ENCODE results near the gene LRRC63.
"Not testable (repeated sequence)": the region's sequence is repeated elsewhere in the genome, so short reads cannot be mapped to it uniquely, and the experiment has no call there.

Gene LRRC63

GRCh38 chr13:46181840-46182490, 29.8 kb upstream of the LRRC63 start, which contains the start of gene LCP1:
Gene LCP1, minus strand, starts transcription at chr13:46182177. Its CDS starts 22,515 bp downstream, at chr13:46159662.
- no peak for DNase-seq

DNA sequence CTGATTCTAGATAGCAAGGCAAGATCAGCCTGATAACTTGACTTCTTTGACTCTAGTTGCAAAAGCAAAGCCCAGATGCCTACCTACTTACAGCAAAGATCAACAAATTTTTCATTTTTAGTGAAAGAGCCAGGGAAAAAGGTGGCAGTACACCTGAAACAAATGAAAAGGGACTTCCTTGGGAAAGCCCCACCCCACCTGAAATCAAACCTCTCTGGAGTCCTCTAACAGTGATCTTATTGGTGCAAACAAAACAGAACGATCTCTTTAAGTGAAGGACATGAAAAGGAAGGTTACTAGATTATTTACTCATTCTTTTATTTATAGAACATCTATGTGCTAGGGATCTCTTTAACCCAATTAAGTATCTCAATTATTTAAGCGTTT, 29.2 kb upstream of the LRRC63 start:
- DNase-seq, result no peak

DNA sequence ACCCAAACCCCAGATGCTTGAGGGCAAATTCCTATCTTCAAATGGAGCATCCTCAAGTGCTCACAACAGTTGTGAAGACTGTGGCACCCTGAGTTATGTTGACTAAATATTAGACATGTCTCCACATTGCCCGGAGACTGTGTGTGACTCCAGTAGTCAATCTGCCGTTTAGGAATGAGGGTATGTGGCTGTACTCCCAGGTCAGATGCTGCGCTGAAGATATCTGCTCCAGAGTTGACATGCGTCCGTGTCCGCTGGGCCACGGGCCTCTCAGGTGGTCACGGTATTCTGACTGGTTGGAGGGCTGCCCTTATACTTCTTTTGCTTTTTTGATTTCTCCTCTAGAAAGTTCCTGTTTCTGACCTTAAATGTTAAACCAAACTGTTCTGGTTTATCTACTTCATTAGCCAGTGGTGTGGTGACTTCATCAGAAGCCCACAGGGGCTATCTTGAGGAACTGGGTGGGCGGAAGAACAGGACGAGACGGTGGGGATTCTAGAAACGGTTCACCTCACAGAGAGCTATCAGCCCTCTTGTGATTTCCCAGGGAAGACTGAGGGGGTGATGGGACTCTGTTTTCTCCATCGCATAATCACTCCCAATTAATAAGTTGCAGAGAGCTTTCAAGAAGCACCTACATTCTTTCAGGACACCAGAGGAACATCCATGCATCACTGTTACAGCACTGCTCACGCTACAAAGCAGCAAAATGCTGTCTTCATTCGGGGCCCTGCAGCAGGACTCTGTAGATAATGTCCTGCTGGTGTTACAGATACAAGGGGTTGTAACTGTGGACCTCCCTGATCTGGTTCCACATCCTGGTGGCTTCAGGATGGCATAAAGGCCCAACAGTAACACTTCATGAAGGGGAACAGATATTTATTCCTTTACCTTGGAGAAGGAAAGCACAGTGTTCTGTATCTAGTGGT, 28.4 kb upstream of the LRRC63 start:
- DNase-seq, result no peak

DNA sequence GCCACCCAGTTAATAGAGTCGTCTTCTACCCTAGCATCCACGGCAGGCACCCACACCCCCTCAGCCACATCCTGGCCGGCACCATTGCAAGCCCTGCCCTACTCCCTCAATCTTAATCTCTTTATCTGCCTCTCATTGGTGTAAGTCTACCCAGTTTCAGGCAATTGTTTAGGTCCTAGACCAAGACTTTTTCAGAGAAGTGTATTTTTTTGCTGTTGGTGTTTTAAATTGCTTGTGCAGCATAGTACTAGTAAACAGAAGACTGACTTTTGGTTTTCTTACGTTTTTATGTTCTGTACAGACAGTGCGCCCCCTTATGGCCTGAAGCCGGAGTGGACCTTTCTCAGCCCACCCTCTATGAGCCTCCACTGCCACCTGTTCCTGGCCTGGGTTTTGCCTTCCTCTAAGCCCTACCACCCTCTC, 27.4 kb upstream of the LRRC63 start:
- DNase-seq, result no peak

DNA sequence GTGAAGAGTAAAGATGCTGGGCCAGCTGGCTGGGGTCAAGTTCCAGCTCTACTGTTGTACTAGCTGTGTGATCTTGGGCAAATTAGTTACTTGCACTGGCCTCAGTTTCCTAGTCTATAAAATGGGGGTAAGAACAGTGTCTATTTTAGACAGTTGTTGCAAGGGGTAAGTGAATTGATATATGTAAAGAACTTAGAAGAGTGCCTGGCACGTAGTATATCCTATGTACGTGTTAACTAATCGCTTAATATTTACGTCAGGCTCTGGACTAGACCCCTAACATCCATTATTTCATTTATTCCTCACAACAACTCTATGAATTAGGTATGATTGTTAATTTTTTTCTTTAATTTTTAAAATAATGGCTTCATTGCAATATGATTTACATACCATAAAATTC, 26.1 kb upstream of the LRRC63 start:
- no peak for DNase-seq

DNA sequence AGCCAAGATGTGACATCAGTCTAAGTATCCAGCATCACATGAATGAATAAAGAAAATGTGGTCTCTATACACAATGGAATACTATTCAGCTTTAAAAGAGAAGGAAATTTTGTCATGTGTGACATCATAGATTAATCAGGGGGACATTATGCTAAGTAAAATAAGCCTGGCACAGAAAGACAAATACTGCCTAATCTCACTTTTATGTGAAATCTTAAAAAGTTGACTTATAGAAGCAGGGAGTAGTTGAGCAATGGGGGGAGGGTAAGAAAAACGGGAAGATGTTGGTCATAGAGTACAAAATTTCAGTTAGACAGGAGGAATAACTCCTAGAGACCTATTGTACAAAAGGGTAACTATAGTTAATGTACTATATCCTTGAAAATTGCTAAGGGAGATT, 19.3 kb upstream of the LRRC63 start:
- no peak for DNase-seq

DNA sequence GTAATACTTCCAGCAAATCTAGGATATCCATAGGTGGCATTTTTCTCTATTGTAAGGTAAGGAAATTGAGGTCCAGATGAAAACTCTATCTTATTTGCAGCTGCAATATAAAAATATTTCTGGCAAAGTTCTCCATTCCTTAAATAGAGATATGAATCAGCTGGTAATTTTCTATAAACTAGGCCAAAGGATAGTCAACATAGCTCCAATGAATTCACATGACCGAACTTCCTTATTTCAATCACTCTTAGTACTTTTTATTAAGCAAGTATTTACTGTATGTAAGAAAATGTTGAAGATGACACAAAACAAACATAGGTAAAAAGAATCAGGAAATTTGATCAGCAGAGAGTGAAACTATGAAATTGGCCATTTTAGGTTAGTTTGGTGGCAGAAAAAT, 16.7 kb upstream of the LRRC63 start:
- DNase-seq, result no peak

GRCh38 chr13:46197299-46198048, 14.3 kb upstream of the LRRC63 start:
- no peak for DNase-seq

DNA sequence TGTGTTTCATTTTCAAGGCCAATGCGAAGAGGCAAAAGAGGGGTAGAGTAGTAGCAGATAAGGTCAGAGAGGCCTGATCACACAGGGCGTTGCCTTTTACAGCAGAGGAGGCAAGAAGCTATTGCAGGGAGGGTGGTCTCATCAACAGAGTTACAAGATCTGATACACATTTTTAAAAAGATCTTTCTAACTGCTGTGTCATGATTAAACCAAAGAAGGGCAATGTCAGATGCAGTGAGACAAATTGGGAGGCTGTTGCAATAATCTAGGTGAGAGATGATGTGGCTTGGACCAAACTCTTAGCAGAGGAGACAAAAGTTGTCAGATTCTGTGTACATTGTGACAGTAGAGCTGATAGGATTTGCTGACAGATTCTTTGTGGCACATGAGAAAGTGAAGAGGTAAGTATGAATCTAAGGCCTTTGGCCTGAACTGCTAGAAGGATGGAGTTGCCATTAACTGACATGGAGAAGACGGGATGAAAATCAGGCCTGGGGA, 13.0 kb upstream of the LRRC63 start:
- DNase-seq, result no peak

- DNase-seq, result no peak
Observed at GRCh38 chr13:46202188-46202795, 9.4 kb upstream of the LRRC63 start.

- no peak for DNase-seq
Observed at GRCh38 chr13:46202966-46203365, 8.8 kb upstream of the LRRC63 start.

GRCh38 chr13:46206143-46206542, 5.6 kb upstream of the LRRC63 start:
- DNase-seq, result no peak

DNA sequence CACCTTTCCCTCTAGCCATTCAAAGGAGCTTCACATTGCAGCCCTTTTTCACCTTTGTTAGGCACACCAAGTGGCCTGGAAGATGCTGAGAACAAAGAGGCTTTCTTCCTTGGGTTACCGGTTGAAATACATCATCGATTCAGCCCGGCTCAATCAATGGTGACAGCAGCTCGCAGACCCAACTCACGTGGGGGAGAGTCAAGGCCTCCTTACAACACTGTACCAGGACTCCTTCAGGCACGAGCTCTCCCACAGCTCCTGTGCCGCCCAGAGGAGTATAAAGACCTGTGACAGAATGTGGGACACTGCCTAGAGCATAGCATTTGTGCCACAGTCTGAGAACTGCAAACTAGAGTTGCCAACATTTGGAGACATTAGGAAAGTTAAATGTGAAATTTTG, 3.9 kb upstream of the LRRC63 start:
- no peak for DNase-seq

DNA sequence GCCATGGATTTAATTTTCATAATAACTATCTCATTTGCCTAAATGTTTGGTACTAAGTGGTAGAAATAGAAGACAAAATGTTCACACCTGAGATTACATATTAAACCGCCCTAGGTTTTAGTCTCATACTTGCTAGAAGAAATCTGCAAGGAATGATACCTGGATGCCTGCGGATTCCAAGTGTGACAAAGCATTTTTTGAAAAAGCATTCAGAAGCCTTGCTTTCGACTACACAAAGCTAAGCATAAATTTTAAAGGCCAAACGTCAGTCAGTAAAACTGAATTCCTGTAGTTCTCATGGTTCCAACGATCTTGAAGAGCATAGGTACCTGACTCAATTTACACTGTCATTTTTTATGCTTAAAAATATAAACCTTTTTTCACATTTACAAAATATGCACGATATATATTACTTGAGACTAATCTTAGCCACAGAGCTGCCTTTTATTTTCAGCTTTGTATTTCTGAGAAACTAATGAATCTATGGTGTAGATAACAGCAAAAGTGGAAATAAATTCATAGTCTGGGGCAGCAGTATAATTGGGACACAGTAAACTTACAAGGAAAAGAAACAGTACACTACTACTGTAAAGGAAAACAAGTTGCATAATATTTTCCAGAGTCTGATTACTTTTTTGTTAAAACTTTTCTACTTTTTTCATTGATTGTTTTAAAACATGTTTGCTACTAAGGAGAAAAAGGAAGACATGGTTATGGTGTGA, 1.2 kb upstream of the LRRC63 start:
- no peak for DNase-seq

DNA sequence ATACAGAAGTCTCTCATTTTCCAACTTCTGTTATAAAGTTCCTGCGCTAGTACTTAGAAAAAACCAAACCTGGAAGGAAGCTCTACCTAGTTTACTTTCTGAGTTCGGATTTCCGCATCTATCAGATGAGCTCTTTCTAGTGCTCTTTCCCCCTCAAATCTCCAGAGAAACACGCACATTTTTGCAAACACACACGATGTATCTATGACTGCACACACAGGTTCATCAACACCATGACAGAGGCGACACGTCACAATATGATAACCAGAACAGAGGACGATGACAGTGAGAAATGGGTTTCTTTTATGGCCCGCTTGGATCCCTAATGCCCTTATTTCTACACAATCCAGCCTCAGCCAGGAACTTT, 629 bp upstream of the LRRC63 start:
- DNase-seq, result no peak

- DNase-seq, result no peak
Observed at GRCh38 chr13:46213242-46213641, 1.5 kb downstream of the LRRC63 start.

DNA sequence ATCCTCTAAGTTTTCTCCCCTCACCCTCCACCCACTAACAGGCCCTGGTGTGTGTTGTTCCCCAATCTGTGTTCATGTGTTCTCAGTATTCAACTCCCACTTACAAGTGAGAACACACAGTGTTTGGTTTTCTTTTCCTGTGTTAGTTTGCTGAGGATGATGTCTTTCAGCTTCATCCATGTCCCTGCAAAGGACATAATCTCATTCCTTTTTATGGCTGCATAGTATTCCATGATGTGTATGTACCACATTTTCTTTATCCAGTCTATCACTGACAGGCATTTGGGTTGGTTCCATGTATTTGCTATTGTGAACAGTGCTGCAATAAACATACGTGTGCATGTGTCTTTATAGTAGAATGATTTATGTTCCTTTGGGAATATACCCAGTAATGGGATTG, 3.0 kb downstream of the LRRC63 start:
- not testable (repeated sequence) for DNase-seq

GRCh38 chr13:46220234-46220633, 8.5 kb downstream of the LRRC63 start:
- DNase-seq, result not testable (repeated sequence)

- no peak for DNase-seq
Observed at GRCh38 chr13:46229251-46229650, 17.5 kb downstream of the LRRC63 start.

- no peak for DNase-seq
Observed at GRCh38 chr13:46232281-46232680, 20.6 kb downstream of the LRRC63 start.

- no peak for DNase-seq
Observed at GRCh38 chr13:46235286-46235685, 23.6 kb downstream of the LRRC63 start.

DNA sequence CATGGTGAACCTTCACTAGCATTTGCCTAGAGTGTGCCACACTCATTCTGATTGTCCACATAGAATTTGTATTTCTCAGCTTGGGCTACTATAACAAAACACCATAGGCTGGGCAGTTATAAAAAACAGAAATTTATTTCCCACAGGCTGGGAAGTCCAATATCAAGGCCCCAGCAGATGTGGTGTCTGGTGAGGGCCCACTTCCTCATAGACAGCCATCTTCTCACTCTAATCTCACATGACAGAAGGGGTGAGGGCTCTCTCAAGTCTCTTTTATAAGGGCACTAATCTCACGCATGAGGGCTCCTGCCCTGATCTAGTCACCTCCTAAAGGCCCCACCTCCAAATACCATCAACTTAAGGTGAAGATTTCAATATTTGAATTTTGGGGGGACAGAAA, 53.6 kb downstream of the LRRC63 start:
- DNase-seq, result no peak
